HL-60 (cell line): ENCODE measurements around the gene ANKS1B.

Source experiments
- DNase-seq, 2 experiments: peaks; one replicate each; pipeline ENCODE4 v3.0.0-alpha.2; 2010 to 2020; ENCODE audit warnings: low read depth in 1 of 2, low spot score in 1 of 2
- H3K27ac ChIP-seq: fragments of 250-450 bp; sonication (Bioruptor Pico); replicated peaks from 2 replicates; pipeline ENCODE4 v1.5.1; 2020; ENCODE audit warnings: mild to moderate bottlenecking, moderate library complexity
- H3K27me3 ChIP-seq: fragments of 250-450 bp; sonication (Bioruptor Pico); 2 replicates; pipeline ENCODE4 v1.5.1; 2021; ENCODE audit warnings: mild to moderate bottlenecking, moderate library complexity; ENCODE audit not compliant: insufficient read depth, poor library complexity, severe bottlenecking
- H3K4me3 ChIP-seq: replicated peaks from 2 replicates; pipeline ENCODE4 v1.5.1; 2011; ENCODE audit warnings: mild to moderate bottlenecking, control low read depth, low read length; ENCODE audit not compliant: insufficient read depth
- GABPA ChIP-seq: IDR thresholded peaks from 2 replicates; pipeline ENCODE4 v1.6.1; 2012; ENCODE audit warnings: low read depth
- POLR2AphosphoS5 ChIP-seq: IDR thresholded peaks from 2 replicates; pipeline ENCODE4 v1.6.1; 2012; ENCODE audit warnings: low read depth
- SPI1 ChIP-seq: IDR thresholded peaks from 2 replicates; pipeline ENCODE4 v1.6.1; 2012; ENCODE audit warnings: low read depth, mild to moderate bottlenecking, borderline replicate concordance
- TF ChIP-seq, protein P1 (sequence below): IDR thresholded peaks from 2 replicates; pipeline ENCODE4 v1.6.1; 2012; ENCODE audit warnings: low read depth; ENCODE audit not compliant: insufficient replicate concordance
- TF ChIP-seq, protein P2 (sequence below): IDR thresholded peaks from one replicate; pipeline ENCODE4 v1.5.1; 2011; ENCODE audit warnings: low read length, control low read depth, inconsistent platforms; ENCODE audit not compliant: insufficient read depth

ANKS1B gene

DNA sequence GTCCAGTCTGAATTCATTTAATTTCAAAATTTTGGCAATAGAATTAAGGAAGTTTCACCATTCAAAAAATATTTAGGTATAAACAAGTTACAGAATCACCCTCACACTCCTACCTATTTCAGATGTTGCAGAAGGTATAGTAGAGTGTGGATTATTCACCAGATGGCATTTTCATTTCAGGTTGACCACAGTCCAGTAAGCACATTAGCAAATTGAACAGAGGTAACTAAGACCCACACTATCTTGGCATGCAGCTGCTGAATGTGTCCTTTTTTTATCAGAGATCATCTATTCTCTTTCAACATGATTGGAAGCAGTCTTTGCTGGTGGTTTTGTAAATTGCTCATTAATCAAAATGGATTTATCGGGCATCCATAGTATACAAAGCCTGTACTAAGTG lies 488.9 kb downstream of the ANKS1B start:
- Histone ChIP-seq H3K27me3 (no peaks in the 10 kb centered on the region), H3K4me3 (no peak overlapping the region), H3K27ac (no peak overlapping the region)
- no peak for TF ChIP-seq GABPA
- no peak for TF ChIP-seq SPI1
- TF ChIP-seq, protein P1, sequence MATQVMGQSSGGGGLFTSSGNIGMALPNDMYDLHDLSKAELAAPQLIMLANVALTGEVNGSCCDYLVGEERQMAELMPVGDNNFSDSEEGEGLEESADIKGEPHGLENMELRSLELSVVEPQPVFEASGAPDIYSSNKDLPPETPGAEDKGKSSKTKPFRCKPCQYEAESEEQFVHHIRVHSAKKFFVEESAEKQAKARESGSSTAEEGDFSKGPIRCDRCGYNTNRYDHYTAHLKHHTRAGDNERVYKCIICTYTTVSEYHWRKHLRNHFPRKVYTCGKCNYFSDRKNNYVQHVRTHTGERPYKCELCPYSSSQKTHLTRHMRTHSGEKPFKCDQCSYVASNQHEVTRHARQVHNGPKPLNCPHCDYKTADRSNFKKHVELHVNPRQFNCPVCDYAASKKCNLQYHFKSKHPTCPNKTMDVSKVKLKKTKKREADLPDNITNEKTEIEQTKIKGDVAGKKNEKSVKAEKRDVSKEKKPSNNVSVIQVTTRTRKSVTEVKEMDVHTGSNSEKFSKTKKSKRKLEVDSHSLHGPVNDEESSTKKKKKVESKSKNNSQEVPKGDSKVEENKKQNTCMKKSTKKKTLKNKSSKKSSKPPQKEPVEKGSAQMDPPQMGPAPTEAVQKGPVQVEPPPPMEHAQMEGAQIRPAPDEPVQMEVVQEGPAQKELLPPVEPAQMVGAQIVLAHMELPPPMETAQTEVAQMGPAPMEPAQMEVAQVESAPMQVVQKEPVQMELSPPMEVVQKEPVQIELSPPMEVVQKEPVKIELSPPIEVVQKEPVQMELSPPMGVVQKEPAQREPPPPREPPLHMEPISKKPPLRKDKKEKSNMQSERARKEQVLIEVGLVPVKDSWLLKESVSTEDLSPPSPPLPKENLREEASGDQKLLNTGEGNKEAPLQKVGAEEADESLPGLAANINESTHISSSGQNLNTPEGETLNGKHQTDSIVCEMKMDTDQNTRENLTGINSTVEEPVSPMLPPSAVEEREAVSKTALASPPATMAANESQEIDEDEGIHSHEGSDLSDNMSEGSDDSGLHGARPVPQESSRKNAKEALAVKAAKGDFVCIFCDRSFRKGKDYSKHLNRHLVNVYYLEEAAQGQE: no peak
- TF ChIP-seq, protein P2, sequence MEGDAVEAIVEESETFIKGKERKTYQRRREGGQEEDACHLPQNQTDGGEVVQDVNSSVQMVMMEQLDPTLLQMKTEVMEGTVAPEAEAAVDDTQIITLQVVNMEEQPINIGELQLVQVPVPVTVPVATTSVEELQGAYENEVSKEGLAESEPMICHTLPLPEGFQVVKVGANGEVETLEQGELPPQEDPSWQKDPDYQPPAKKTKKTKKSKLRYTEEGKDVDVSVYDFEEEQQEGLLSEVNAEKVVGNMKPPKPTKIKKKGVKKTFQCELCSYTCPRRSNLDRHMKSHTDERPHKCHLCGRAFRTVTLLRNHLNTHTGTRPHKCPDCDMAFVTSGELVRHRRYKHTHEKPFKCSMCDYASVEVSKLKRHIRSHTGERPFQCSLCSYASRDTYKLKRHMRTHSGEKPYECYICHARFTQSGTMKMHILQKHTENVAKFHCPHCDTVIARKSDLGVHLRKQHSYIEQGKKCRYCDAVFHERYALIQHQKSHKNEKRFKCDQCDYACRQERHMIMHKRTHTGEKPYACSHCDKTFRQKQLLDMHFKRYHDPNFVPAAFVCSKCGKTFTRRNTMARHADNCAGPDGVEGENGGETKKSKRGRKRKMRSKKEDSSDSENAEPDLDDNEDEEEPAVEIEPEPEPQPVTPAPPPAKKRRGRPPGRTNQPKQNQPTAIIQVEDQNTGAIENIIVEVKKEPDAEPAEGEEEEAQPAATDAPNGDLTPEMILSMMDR: no peak
- no peak for TF ChIP-seq POLR2AphosphoS5
- no peak for DNase-seq

DNA sequence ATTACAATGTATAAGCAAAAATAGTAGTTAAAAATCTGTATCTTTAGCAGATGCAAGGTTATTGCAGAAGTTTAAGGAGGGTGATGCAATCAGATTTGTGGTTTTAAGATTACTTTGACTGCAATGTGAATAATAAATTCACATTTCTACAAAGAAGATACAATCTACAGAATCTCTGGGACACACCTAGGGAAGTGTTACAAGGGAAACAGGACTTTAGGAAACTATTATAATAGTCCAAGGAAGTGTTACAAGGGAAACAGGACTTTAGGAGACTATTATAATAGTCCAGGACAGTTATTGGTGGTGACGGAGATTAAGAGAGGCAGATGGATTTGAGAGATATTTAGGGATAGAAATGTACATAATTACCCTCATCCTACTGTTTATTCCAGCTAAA lies 491.5 kb downstream of the ANKS1B start:
- Histone ChIP-seq H3K27ac (no peak overlapping the region), H3K4me3 (no peak overlapping the region), H3K27me3 (no peaks in the 10 kb centered on the region)
- DNase-seq: no peak
- no peak for TF ChIP-seq SPI1

DNA sequence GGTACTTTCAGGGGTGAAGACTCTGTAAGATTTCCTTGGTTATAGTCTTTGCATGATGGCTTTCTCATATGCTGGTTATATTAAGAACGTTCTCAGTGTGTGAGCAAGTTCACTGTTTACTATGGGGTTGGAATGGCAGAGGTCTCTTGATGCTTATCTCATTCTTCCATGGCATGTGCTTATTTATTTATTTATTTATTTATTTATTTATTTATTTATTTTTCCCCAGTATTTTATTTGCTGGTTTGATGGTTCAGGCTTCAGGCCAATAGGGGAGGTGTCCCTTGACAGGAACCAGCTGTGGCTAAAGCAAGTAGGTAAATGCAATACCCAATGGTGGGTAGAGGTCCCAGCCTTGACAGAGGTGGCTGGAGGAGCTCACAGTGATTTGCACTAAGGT lies 498.5 kb downstream of the ANKS1B start:
- TF ChIP-seq, protein P1: no peak
- TF ChIP-seq, protein P2: no peak
- TF ChIP-seq POLR2AphosphoS5 (no peak), GABPA (no peak), SPI1 (no peak)
- Histone ChIP-seq H3K4me3 (no peak overlapping the region), H3K27me3 (no peaks in the 10 kb centered on the region), H3K27ac (no peak overlapping the region)
- no peak for DNase-seq

DNA sequence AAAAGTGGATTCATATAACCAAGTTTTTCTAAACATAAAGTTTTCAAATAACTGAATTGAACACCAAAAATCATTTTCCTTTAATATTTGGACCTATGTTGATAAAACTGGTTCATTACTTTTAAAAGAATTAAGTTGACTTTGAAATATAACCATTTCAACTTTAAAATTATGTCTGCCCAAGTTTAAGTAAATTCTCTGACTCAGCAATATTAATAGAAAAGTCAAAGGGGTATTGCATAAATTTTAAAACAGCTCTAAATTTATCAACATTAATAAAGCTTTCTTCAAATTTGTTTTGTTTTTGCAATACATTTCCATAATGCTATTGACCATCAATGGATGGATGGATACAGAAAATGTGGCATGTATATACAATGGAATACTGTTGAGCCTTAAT lies 505.6 kb downstream of the ANKS1B start:
- no peak for DNase-seq
- Histone ChIP-seq H3K27ac (no peak overlapping the region), H3K27me3 (no peaks in the 10 kb centered on the region), H3K4me3 (no peak overlapping the region)
- TF ChIP-seq SPI1 (no peak), GABPA (no peak), POLR2AphosphoS5 (no peak)
- TF ChIP-seq, protein P2: no peak
- TF ChIP-seq, protein P1: no peak
